ENCODE measurements around the gene ARHGAP44.

DNA sequence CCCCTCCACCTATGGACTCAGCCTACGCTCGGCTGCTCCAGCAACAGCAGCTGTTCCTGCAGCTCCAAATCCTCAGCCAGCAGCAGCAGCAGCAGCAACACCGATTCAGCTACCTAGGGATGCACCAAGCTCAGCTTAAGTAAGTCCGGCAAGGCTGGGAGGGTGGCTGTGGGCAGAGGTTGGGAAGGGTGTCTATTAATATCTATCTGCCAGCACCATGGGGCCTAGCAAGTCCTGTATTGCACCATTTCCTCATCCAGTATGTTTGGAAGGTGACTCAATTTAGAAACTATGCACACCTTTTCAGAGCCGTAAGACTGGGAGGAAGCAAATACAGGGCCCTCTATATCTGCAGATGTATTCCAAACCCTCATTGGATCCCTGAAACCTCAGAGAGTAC, 45.0 kb upstream of the ARHGAP44 start:
- no peak for TF ChIP-seq POLR2A (IDR thresholded peaks at IDR 0.05)
- TF ChIP-seq, protein P1, sequence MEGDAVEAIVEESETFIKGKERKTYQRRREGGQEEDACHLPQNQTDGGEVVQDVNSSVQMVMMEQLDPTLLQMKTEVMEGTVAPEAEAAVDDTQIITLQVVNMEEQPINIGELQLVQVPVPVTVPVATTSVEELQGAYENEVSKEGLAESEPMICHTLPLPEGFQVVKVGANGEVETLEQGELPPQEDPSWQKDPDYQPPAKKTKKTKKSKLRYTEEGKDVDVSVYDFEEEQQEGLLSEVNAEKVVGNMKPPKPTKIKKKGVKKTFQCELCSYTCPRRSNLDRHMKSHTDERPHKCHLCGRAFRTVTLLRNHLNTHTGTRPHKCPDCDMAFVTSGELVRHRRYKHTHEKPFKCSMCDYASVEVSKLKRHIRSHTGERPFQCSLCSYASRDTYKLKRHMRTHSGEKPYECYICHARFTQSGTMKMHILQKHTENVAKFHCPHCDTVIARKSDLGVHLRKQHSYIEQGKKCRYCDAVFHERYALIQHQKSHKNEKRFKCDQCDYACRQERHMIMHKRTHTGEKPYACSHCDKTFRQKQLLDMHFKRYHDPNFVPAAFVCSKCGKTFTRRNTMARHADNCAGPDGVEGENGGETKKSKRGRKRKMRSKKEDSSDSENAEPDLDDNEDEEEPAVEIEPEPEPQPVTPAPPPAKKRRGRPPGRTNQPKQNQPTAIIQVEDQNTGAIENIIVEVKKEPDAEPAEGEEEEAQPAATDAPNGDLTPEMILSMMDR (IDR thresholded peaks at IDR 0.05) = no peak
